HG03103 (cell line): ENCODE measurements around the gene CRTC1.
"Not testable (repeated sequence)": the region's sequence is repeated elsewhere in the genome, so short reads cannot be mapped to it uniquely, and the experiment has no call there.

ENCODE experiments used
- ATAC-seq: cut with Tn5 transposase; IDR thresholded peaks from one replicate; pipeline ENCODE4 v1.9.1; 2021; ENCODE audit warnings: low read depth; ENCODE audit not compliant: unreplicated experiment

Gene CRTC1

GRCh38 chr19:18668744-18669523 lies 14.5 kb upstream of the CRTC1 start:
- ATAC-seq: no peak

- no peak for ATAC-seq
Observed at GRCh38 chr19:18669524-18669817, 14.0 kb upstream of the CRTC1 start.

GRCh38 chr19:18669883-18670282 lies 13.6 kb upstream of the CRTC1 start:
- ATAC-seq: no peak

GRCh38 chr19:18670312-18670711 lies 13.2 kb upstream of the CRTC1 start:
- ATAC-seq: no peak

- no peak for ATAC-seq
Observed at GRCh38 chr19:18671303-18672043, 12.0 kb upstream of the CRTC1 start.

- ATAC-seq: no peak
Observed at GRCh38 chr19:18672044-18672451, 11.4 kb upstream of the CRTC1 start.

GRCh38 chr19:18672606-18673337 lies 10.7 kb upstream of the CRTC1 start:
- no peak for ATAC-seq

- ATAC-seq: no peak
Observed at GRCh38 chr19:18674616-18675015, 8.9 kb upstream of the CRTC1 start.

- no peak for ATAC-seq
Observed at GRCh38 chr19:18675779-18676178, 7.7 kb upstream of the CRTC1 start.

- no peak for ATAC-seq
Observed at GRCh38 chr19:18676692-18677091, 6.8 kb upstream of the CRTC1 start.

GRCh38 chr19:18677156-18677555 lies 6.3 kb upstream of the CRTC1 start:
- ATAC-seq: no peak

GRCh38 chr19:18680148-18680547 lies 3.3 kb upstream of the CRTC1 start:
- ATAC-seq: not testable (repeated sequence)

- no peak for ATAC-seq
Observed at GRCh38 chr19:18682807-18683108, 722 bp upstream of the CRTC1 start.

GRCh38 chr19:18683958-18684641 lies 620 bp downstream of the CRTC1 start:
- ATAC-seq: no peak

GRCh38 chr19:18684642-18684993 lies 1.1 kb downstream of the CRTC1 start:
- no peak for ATAC-seq

GRCh38 chr19:18685597-18686190 lies 2.2 kb downstream of the CRTC1 start:
- ATAC-seq: no peak

GRCh38 chr19:18687740-18688465 lies 4.4 kb downstream of the CRTC1 start:
- no peak for ATAC-seq

- no peak for ATAC-seq
Observed at GRCh38 chr19:18696023-18696422, 12.5 kb downstream of the CRTC1 start.

GRCh38 chr19:18697680-18698079 lies 14.2 kb downstream of the CRTC1 start:
- no peak for ATAC-seq
